Prostate gland (tissue), 2 donors: ENCODE results near the gene TRPV3. TPM values are rescaled to one million over a fixed set of nuclear protein-coding genes. Genes with fewer than 3 reads are reported as not detected.

Source experiments
- DNase-seq: peaks from one replicate; pipeline ENCODE4 v3.0.0-alpha.2; 2019; ENCODE audit warnings: low spot score
- H3K27ac ChIP-seq, 2 donors: fragments of 200-600 bp; sonication (generic); 2 replicates each; pipeline ENCODE4 v1.5.1; 2017 to 2019
- H3K27me3 ChIP-seq: fragments of 200-600 bp; sonication (generic); replicated peaks from 2 replicates; pipeline ENCODE4 v1.5.1; 2019; ENCODE audit not compliant: insufficient read depth
- H3K36me3 ChIP-seq, 2 donors: fragments of 200-600 bp; sonication (generic); 1 replicate in 1 of 2; 2 replicates in 1 of 2; pipeline versions ENCODE4 v1.5.1 to v1.8.1; 2017 to 2019
- H3K4me1 ChIP-seq: fragments of 200-600 bp; sonication (generic); replicated peaks from 2 replicates; pipeline ENCODE4 v1.5.1; 2019
- H3K4me3 ChIP-seq, 2 donors: fragments of 200-600 bp; sonication (generic); 2 replicates each; pipeline ENCODE4 v1.5.1; 2017 to 2019
- H3K9me3 ChIP-seq: fragments of 200-600 bp; sonication (generic); 2 replicates; pipeline ENCODE4 v1.5.1; 2017
- CTCF ChIP-seq, 4 experiments: fragments of 200-600 bp in 2 of 4; fragments of 450-650 bp in 2 of 4; sonication (generic) in 2 of 4; IDR thresholded peaks; 1 replicate in 3 of 4; 2 replicates in 1 of 4; pipeline ENCODE4 v1.5.1; 2016 to 2019; ENCODE audit warnings: antibody characterized with exemption in 4 of 4, mild to moderate bottlenecking in 2 of 4, moderate library complexity in 2 of 4
- POLR2A ChIP-seq: fragments of 450-650 bp; IDR thresholded peaks from one replicate; pipeline ENCODE4 v1.6.1; 2016; ENCODE audit warnings: antibody characterized with exemption, mild to moderate bottlenecking
- POLR2AphosphoS5 ChIP-seq: sonication (generic); formaldehyde crosslinking; IDR thresholded peaks from one replicate; pipeline ENCODE4 v1.6.1; 2017; ENCODE audit warnings: antibody characterized with exemption
- WGBS: methylation state at CpG from one replicate; pipeline ENCODE4 v1.1.5; 2018; 5-methylcytosine and 5-hydroxymethylcytosine counted together
- intact Hi-C: fragments of 100-400 bp; cut with DNase I; formaldehyde crosslinking; loops from one replicate; pipeline ENCODE4 v1.14.2; 2022
- total RNA-seq, 2 donors: library from RNA; depleted of rRNA; stranded (reverse); fragments of >200 nt; gene quantifications; one replicate each; pipeline ENCODE4 v1.1.0, GENCODE V29; 2016

TRPV3 gene
- total RNA-seq, 2 donors from 2014 or later, result 10.5 TPM; not detected in 1

- intact Hi-C loops, result no loop called here
- WGBS, result 69% methylated on average over 7 of the region's 7 CpGs
- Histone ChIP-seq H3K36me3 (no peaks in the 10 kb centered on the region), H3K4me3 (no peak overlapping the region), H3K4me1 (no peaks in the 10 kb centered on the region), H3K27me3 (no peaks in the 10 kb centered on the region), H3K9me3 (no peaks in the 10 kb centered on the region), H3K27ac (no peak overlapping the region)
- DNase-seq, result no peak
- TF ChIP-seq CTCF (IDR thresholded peaks at IDR 0.05) (no peak), POLR2A (no peak), POLR2AphosphoS5 (no peak)
Measured at GRCh38 chr17:3510090-3510489, 47.5 kb downstream of the TRPV3 start.

- Histone ChIP-seq H3K9me3 (no peaks in the 10 kb centered on the region), H3K4me3 (no peak overlapping the region), H3K27me3 (no peaks in the 10 kb centered on the region), H3K36me3 (no peaks in the 10 kb centered on the region), H3K4me1 (no peaks in the 10 kb centered on the region), H3K27ac (no peak overlapping the region)
- intact Hi-C loops, result no loop called here
- no peak for TF ChIP-seq POLR2A
- no peak for TF ChIP-seq POLR2AphosphoS5
- TF ChIP-seq CTCF (IDR thresholded peaks at IDR 0.05), result no peak
- DNase-seq, result no peak
- 72% methylated on average over 3 of the region's 3 CpGs for WGBS
Measured at GRCh38 chr17:3507869-3508268, 49.7 kb downstream of the TRPV3 start.

GRCh38 chr17:3507071-3507470 is 50.5 kb downstream of the TRPV3 start:
- H3K4me3 ChIP-seq, result no peak overlapping the region
- no peaks in the 10 kb centered on the region for H3K27me3 ChIP-seq
- WGBS, result 55% methylated on average over 1 of the region's 1 CpG
- H3K27ac ChIP-seq, result no peak overlapping the region
- no peaks in the 10 kb centered on the region for H3K4me1 ChIP-seq
- no peak for TF ChIP-seq POLR2AphosphoS5
- no peak for TF ChIP-seq POLR2A
- TF ChIP-seq CTCF (IDR thresholded peaks at IDR 0.05), result no peak
- no peak for DNase-seq
- intact Hi-C loops, result no loop called here
- H3K9me3 ChIP-seq, result no peaks in the 10 kb centered on the region
- no peaks in the 10 kb centered on the region for H3K36me3 ChIP-seq

- Histone ChIP-seq H3K36me3 (no peaks in the 10 kb centered on the region), H3K27me3 (no peaks in the 10 kb centered on the region), H3K4me3 (no peak overlapping the region), H3K27ac (no peak overlapping the region), H3K9me3 (no peaks in the 10 kb centered on the region), H3K4me1 (no peaks in the 10 kb centered on the region)
- no peak for DNase-seq
- WGBS, result 86% methylated on average over 2 of the region's 2 CpGs
- intact Hi-C loops, result no loop called here
- TF ChIP-seq CTCF (IDR thresholded peaks at IDR 0.05) (no peak), POLR2A (no peak), POLR2AphosphoS5 (no peak)
Measured at GRCh38 chr17:3506054-3506453, 51.6 kb downstream of the TRPV3 start.

- no peak for DNase-seq
- H3K9me3 ChIP-seq, result no peaks in the 10 kb centered on the region
- H3K36me3 ChIP-seq, result no peaks in the 10 kb centered on the region
- no peak overlapping the region for H3K27ac ChIP-seq
- WGBS, result 83% methylated on average over 7 of the region's 7 CpGs
- no peak overlapping the region for H3K4me3 ChIP-seq
- intact Hi-C loops, result no loop called here
- H3K4me1 ChIP-seq, result no peaks in the 10 kb centered on the region
- no peaks in the 10 kb centered on the region for H3K27me3 ChIP-seq
- no peak for TF ChIP-seq POLR2AphosphoS5
Measured at GRCh38 chr17:3505008-3505407, 52.6 kb downstream of the TRPV3 start.
